ENCODE data around the gene KLHDC3. TPM values are rescaled to one million over a fixed set of nuclear protein-coding genes. Genes with fewer than 3 reads are reported as not detected.

The KLHDC3 gene
- total and polyA plus RNA-seq, 2 donors (not counting 3 experiments of a cell fraction or from before 2014, with no cell fraction given) = 84.8 to 120 TPM

DNA sequence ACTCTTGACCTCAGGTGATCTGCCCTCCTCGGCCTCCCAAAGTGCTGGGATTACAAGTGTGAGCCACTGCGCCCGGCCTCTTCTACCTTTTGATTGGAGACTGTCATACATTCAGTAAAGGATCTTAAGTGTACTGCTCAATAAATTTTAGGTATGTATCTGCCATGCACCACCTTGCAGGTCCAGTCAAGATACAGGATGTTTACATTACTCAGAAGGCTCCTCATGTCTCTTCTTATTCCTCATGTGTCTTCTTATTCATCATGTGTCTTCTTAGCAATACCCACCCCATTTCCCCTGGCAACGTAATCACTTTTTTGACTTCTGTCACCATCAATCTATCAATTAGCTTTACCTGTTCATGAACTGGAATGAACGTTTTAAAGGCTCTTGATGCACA is 8.2 kb upstream of the KLHDC3 start:
- no peak overlapping the region for H3K4me2 ChIP-seq (ENCODE audit: insufficient read depth, low read length)
- no peaks in the 10 kb centered on the region for H3K79me2 ChIP-seq (ENCODE audit: control insufficient read depth, insufficient read depth, low read length)
- H3K9ac ChIP-seq (replicated peaks; ENCODE audit: extremely low read depth, insufficient read depth, low read length) = no peak overlapping the region
- ChIA-PET CTCF (interaction anchor here (1.0 to 1.9 kb wide), 3 partner anchors 31 to 138 kb away, joined by 3 to 8 read pairs (median 3); no protein-coding TSS in a partner anchor), POLR2A (no interaction called here)
- H3K4me3 ChIP-seq (replicated peaks in 1 of 3; ENCODE audit: insufficient read depth in 1 of 3, low read depth in 1 of 3, low read length in 3 of 3) = no peak overlapping the region
- intact Hi-C loops (cut with micrococcal nuclease) (loop anchor here (5.0 kb wide), 1 partner anchor 121 kb away; no protein-coding TSS in a partner anchor), dilution Hi-C loops (cut with MboI; ENCODE audit: extremely low pct_ligation_motif_present, low sequenced_read_pairs) (no loop called here)
- no peak overlapping the region for H3K27ac ChIP-seq (ENCODE audit: insufficient read depth, low read depth, low read length)
- H4K20me1 ChIP-seq (replicated peaks; ENCODE audit: control insufficient read depth, extremely low read depth, insufficient read depth, low read length) = no peaks in the 10 kb centered on the region
- H3K4me1 ChIP-seq (ENCODE audit: control insufficient read depth, extremely low read depth, insufficient read depth, low read length) = no peaks in the 10 kb centered on the region
- H3K9me3 ChIP-seq (replicated peaks; ENCODE audit: control insufficient read depth, insufficient read depth, low read length) = no peaks in the 10 kb centered on the region
- no peak for DNase-seq (ENCODE audit: low read depth, low spot score)
- no peaks in the 10 kb centered on the region for H3K9me1 ChIP-seq (replicated peaks; ENCODE audit: control insufficient read depth, extremely low read depth, insufficient read depth, low read length)
- BruUV-seq (replicated peaks) = no TSS peak
- no peak for FAIRE-seq
- no peak for TF ChIP-seq EZH2 (IDR thresholded peaks at IDR 0.05; ENCODE audit: borderline replicate concordance, low read depth, low read length, severe bottlenecking)
- TF ChIP-seq, protein P1, sequence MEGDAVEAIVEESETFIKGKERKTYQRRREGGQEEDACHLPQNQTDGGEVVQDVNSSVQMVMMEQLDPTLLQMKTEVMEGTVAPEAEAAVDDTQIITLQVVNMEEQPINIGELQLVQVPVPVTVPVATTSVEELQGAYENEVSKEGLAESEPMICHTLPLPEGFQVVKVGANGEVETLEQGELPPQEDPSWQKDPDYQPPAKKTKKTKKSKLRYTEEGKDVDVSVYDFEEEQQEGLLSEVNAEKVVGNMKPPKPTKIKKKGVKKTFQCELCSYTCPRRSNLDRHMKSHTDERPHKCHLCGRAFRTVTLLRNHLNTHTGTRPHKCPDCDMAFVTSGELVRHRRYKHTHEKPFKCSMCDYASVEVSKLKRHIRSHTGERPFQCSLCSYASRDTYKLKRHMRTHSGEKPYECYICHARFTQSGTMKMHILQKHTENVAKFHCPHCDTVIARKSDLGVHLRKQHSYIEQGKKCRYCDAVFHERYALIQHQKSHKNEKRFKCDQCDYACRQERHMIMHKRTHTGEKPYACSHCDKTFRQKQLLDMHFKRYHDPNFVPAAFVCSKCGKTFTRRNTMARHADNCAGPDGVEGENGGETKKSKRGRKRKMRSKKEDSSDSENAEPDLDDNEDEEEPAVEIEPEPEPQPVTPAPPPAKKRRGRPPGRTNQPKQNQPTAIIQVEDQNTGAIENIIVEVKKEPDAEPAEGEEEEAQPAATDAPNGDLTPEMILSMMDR (IDR thresholded peaks at IDR 0.05; ENCODE audit: extremely low read depth in 1 of 2, insufficient read depth in 1 of 2, low read depth in 1 of 2, low read length in 2 of 2) = no peak
- TF ChIP-seq, protein P2, sequence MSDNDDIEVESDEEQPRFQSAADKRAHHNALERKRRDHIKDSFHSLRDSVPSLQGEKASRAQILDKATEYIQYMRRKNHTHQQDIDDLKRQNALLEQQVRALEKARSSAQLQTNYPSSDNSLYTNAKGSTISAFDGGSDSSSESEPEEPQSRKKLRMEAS (IDR thresholded peaks at IDR 0.05; ENCODE audit: insufficient read depth, insufficient read length) = no peak
- no peak for TF ChIP-seq MYC (IDR thresholded peaks at IDR 0.05; ENCODE audit: low read depth, low read length)
- no peak for TF ChIP-seq JUN (IDR thresholded peaks at IDR 0.05; ENCODE audit: borderline replicate concordance, insufficient read depth, insufficient read length, low read depth)
- no peak for TF ChIP-seq GATA2 (IDR thresholded peaks at IDR 0.05; ENCODE audit: insufficient read depth, insufficient read length, low read depth, low read length)
- no peak for TF ChIP-seq POLR2A (IDR thresholded peaks at IDR 0.05; ENCODE audit: low read depth, low read length)
- no peak for TF ChIP-seq POLR2AphosphoS5 (IDR thresholded peaks at IDR 0.05; ENCODE audit: insufficient read depth, low read depth, low read length)
- no peak for TF ChIP-seq FOS (IDR thresholded peaks at IDR 0.05; ENCODE audit: borderline replicate concordance, insufficient read depth, low read length)
- no peak overlapping the region for H2AFZ ChIP-seq (ENCODE audit: low read depth, low read length)
- peaks cover 11 to 20% of the 10 kb centered on the region in 2 experiments for H3K36me3 ChIP-seq (ENCODE audit: control insufficient read depth in 2 of 2, extremely low read depth in 1 of 2, insufficient read depth in 2 of 2, low read length in 2 of 2)
- no peaks in the 10 kb centered on the region for H3K27me3 ChIP-seq (ENCODE audit: control insufficient read depth in 2 of 2, insufficient read depth in 2 of 2, low read length in 2 of 2)
